ENCODE results near the gene AIM2. TPM values are rescaled to one million over a fixed set of nuclear protein-coding genes. Genes with fewer than 3 reads are reported as not detected.
"Not testable (repeated sequence)": the region's sequence is repeated elsewhere in the genome, so short reads cannot be mapped to it uniquely, and the experiment has no call there.

AIM2 gene
- total RNA-seq, 1 donor: under 0.01 TPM

DNA sequence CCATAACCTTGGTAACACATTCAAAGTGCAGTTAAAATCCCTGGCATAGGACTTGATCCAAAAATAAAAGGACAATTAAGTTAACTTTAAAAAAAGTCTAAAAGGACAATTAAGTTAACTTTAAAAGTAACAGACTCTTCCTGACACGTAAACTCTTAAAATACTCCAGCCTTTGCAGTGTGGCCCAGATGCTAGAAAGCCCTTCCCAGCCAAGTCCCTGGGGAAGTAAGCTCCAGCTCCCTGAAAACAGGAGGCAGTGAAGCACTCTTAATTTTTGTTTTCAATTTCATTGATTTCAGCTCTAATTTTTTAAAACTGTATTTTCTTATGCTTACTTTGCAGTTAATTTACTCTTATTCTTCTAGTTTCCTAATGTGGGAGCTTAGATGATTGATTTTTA lies 5.1 kb upstream of the AIM2 start:
- DNase-seq (ENCODE audit: low read depth in 2 of 3, low spot score in 2 of 3): no peak

DNA sequence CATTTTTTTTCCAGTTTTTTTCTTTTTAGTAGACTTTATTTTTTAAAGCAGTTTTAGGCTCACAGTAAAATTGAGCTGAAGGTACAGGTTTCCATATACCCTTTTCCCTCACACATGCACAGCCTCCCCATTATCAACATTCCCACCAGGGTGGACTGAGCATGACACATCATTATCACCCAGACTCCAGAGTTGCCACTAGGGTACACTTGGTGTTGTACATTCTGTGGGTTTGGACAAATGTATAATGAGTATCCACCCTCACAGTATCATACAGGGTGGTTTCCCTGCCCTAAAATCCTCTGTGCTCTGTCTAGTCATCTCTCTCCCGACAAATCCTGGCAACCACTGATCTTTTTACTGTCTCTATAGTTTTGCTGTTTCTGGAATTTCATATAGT lies 3.0 kb upstream of the AIM2 start:
- no peak for DNase-seq (ENCODE audit: low read depth in 2 of 3, low spot score in 2 of 3)

DNA sequence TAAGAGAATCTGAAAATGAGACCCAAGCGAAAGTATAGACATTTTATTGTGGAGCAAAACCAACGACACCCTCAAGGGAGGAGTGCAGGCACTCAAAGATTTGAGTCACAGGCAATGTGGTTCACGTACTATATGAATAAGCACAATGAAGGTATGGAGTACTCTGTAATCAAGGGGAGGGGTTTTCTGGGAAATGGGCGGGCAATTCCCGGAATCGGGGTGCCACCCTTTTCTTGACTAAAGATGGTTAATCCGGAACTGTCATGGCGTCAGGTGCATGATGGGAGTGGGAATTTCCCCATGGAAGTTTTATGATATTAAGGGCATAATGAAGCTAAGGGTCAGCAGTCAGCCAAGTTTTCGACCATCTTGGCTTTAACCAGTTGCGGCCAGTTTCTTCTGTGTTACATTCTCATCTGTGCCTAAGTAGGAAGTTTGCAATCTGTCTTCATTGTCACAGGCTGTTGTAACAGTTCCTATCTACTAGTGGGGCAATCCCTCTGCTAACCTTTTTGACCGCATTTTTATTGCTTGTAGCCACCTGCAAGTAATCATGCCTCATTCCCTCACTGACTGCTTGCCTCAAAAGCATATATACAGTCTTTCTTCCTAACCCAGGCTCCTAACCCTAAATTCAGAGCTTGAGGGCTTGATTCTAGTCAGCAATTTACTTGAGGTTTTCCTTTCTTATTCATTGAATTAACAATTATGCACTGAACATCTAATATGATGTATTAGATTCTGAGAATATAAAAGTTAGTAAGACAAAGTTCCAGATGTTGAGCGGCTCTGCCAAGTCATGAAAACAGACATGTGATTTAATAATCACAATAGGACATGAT lies 775 bp upstream of the AIM2 start:
- peak in 1 of 3 donors; percentile 59 for DNase-seq (ENCODE audit: low read depth in 2 of 3, low spot score in 2 of 3)

DNA sequence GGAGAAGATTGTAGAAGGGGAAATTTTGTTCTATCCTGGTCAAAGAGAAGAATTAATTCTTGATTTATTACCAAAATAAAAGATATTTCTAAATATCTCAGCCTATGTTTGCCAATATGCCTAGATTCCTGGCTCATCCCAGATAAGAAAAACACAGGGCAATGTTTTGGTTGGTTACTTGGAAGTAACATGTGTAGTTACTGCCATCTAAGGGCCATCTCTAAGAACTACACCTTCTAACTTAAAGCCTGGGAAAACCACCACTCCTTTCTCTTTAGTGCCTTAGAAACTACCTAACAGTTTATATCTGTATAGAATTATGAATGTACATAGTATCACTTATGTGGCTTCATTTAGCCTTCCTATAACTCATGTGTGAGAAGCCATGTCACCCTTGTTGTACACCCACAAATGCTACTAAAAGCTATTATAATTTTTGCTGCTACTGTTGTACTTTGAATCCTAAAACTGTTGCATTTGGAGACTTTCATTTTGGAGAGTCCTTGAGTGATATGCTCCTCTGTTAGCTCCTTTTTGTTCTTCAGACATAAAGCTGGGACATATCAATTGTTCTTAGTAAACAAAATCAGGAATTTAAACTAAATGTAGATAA lies 4.5 kb downstream of the AIM2 start:
- DNase-seq (ENCODE audit: low read depth in 2 of 3, low spot score in 2 of 3): peak in 1 of 3 donors; percentile 57

DNA sequence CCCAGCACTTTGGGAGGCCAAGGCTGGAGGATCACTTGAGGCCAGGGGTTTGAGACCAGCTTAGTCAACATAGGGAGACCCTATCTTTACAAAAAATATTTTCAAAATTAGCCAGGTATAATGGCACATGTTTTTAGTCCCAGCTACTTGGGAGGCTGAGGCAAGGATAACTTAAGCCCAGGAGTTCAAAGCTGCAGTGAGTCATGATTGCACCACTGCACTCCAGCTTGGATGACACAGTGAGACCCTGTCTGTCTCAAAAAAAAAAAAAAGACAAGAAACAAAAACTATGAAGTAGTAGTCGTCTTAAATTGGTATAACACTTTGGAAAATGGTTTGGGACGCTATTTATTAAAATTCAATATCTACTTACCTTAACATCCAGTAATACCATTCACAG lies 7.7 kb downstream of the AIM2 start:
- no peak for DNase-seq (ENCODE audit: low read depth in 2 of 3, low spot score in 2 of 3)

DNA sequence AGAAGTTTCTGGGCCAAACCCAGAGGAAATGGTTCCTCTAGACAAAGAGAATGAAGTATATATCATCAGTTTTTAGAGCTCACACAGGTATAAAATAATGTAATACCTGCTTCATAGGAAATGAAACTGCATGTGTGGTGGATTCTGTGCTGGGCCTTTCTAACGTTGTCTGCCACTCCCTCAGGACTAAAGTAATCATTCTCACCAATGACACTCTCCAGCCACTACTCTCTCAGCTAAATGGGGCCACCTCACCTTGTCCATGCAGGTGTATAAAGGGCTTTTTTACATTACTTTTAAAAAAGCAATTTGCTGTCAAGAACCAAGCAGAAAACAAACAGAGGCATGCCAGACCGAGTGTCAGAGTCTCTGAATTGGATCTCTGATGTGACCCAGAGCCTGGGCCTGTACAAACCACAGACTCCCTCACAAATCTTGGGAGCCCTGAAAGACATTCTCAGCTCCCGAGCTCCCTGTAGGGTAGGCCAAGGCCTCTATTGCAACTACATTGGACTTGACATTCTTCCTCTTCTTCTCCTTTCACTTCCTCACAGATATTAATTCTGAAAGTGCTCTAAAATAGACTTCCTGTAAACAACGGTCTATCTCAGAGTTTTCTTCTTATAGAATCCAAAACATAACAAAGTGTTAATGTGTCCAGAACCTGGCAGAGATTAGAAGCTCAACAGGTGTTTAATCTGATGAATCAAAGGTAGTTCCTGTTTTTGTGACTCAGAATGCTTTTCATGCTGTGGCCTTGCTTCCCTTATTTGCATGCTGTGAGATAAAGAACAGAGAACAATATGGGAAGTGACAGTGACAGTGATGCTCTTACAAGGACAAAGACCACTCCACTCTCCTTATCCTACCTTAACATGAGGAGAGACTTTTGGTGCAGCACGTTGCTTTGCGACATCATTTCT lies 8.6 kb downstream of the AIM2 start:
- peak in 2 of 3 donors; percentile 71 to 86 for DNase-seq (ENCODE audit: low read depth in 2 of 3, low spot score in 2 of 3)

DNA sequence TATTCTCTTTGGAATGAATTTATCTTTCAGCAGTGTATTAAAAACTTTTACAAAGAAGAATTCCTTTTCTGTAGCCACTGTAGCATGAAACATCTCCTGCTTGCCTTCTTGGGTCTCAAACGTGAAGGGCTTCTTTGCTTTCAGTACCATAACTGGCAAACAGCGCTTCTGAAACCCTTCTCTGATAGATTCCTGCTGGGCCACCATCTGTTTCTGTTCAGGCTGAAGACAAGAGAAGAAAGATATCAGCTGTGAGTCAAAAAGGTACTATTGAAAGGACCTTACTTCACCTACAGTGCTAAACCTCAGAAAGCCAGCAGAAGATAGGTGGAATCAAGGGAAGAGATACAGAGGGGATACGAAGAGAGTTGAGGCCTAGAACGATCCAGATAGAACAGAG lies 10.5 kb downstream of the AIM2 start:
- DNase-seq (ENCODE audit: low read depth in 2 of 3, low spot score in 2 of 3): no peak

DNA sequence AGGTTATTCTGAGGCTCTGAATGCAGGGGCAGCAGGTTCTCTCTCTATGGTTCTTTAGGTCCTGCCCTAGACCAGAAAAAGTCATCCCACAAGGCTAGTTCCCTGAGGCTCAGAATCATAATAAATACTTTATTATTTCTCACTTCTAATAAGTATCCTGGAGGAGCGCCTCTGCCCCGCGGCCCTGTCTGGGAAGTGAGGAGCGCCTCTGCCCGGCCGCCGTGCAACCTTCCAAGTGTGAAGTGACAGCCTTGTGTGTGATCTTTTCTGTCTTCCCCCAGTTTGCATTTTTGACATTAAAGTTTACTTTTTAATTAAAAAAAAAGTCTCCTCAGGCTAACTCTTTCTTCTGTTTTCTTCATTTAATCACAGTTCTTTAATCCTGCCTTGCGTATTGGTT lies 11.5 kb downstream of the AIM2 start:
- no peak for DNase-seq (ENCODE audit: low read depth in 2 of 3, low spot score in 2 of 3)

DNA sequence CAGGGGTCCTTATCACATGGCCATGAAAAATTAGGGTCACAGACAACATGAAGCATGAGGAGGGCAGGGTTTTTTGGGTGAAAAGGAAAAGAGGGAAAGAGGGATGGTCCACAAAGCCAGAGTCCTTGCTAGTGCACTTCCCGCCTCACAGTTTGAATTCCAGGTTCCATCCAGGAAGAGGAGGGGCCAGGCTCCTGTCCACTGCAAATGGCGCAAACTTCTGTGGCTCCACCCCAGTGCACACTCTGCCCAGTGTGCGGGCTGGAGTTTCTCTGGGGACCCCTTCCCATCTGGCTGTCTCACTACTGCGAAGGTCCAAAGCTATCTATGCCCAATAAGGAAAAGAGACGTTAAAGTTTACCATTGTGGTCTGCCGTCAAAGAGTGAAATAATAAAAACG lies 17.8 kb downstream of the AIM2 start:
- no peak for DNase-seq (ENCODE audit: low read depth in 2 of 3, low spot score in 2 of 3)

DNA sequence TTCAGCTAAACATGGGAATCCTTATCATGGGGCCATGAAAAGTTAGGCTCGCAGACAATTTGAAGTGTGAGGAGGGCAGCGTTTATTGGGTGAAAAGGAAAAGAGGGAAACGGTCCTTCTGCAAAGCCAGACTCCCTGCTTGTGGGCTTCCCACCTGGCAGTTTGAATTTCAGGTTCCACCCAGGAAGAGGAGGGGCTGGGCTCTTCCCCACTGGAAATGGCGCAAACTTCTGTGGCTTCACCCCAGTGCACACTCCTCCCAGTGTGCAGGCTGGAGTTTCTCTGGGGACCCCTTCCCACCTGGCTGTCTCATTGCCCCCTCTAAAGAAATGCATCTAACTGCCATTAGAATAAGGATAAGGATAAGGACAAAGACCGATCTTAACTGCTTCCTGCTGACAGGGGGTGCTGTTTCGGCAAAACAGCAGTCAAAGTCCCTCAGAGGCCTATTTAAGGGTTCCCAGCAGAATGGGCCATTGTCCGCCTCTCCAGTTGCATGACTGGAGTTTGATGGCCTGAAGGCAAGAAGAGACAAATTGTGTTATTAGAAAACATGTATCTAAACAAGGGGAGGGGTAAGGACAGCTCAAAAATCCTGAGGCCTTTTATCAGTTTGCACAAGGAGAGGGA lies 20.4 kb downstream of the AIM2 start:
- no peak for DNase-seq (ENCODE audit: low read depth in 2 of 3, low spot score in 2 of 3)

DNA sequence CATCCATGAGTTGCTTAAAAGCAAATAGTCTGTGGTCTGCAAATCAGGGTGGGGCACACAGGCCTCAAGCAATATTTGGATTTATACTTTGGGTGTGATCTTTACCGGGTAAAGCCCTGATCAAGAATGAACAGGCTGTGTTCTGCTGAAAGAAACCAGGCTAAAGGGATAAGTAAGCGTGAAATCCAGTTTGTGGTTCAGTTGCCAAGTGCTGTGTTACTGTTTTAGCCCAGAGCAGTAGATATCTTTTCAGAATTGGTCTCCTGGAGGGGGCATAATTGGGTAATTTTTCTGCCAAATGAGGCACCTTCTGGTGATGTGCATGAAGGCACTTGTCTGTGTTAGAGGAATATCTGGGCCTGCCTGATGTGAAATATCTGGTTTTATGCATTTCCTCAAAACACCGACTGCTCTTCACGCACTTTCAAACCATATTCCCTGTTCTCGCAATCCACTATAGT lies 21.4 kb downstream of the AIM2 start:
- DNase-seq (ENCODE audit: low read depth in 2 of 3, low spot score in 2 of 3): peak in 1 of 3 donors; percentile 27

DNA sequence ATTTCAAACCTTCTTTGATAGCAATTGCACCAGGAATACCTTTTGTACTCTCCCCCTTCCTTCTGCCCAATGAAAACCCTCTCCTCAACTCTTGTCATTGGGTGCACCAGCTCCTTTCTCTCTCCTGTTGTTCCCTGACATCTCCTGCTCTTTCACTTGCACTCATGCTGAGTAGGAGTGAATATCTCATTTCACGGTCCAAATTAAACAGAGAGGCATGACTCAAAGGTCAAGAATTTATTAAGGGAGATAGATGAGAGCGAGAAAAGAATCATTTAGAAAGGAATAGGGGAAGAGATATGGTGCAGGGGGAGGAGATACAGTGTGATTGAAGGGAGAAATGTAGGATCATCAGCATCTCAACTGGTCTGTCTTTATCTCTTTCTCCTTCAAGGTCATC lies 22.1 kb downstream of the AIM2 start:
- no peak for DNase-seq (ENCODE audit: low read depth in 2 of 3, low spot score in 2 of 3)

DNA sequence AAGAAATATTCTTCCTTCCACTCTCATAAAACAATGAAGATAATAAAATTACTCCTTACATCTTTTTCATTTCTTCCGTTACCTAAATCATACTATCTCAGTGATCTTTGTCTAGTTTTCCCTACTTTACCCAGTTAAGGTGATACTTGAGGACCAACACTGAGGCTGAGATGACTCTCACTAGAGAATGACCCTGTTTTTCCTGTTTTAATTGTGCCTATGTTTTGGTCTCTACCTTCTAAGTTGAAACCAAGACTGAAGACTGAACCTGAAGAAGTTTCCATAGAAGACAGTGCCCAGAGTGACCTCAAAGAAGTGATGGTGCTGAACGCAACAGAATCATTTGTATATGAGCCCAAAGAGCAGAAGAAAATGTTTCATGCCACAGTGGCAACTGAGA lies 25.1 kb downstream of the AIM2 start:
- no peak for DNase-seq (ENCODE audit: low read depth in 2 of 3, low spot score in 2 of 3)

DNA sequence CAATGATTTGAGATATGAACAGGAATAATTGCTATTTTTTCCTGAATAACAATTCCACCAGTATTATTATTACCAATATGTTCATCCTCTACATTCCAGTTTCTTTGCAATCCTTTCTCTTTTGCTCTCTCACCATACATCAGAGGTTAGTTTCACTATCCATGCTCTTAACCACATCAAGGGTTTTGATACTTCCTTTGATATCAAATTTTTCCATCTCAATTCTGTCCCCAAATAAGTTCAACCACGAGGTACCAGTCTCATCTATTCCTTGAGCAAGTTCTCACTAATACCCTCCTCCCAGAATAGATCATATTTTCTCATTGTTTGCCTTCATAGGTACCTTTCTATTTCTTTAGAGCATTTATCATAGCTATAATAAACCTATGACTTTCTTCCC lies 30.1 kb downstream of the AIM2 start:
- DNase-seq (ENCODE audit: low read depth in 2 of 3, low spot score in 2 of 3): not testable (repeated sequence)

DNA sequence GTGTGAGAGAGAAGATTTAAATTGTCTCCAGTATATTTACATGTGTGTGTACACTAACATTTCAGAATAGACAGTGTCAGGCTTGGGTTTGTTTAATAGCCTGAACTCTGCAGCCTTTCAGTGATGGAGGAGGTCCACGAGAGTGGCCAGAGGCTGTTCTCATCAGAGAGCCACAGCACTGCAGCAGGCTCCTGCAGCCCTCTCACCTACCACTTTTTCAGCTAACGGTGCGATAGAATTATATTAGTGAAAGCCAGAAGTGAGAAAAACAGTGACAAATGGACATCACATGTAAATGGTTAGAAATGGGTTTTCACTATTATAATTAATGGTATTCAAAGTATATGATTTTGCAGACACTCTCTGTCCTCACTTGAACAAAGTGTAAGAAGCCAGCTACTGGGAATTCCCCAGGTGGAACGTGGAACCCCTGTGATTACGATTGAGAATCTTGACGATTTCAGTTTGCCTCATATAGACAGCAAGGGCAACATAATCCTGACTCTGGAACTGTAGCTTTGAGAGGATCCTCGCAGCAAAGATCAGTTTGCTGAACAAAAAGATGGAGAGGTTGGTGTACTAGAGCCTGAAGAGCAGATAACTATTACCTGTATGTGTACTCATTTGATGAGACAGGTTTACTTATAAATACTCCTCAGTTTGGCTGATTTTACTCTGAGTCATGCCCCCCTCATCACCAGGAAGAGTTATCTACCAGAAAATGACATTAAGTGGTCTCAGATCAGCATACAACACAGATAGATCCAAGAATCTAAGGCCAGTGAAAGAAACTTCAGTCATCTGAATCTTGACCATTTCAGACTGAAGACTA lies 35.5 kb downstream of the AIM2 start:
- DNase-seq (ENCODE audit: low read depth in 2 of 3, low spot score in 2 of 3): no peak

DNA sequence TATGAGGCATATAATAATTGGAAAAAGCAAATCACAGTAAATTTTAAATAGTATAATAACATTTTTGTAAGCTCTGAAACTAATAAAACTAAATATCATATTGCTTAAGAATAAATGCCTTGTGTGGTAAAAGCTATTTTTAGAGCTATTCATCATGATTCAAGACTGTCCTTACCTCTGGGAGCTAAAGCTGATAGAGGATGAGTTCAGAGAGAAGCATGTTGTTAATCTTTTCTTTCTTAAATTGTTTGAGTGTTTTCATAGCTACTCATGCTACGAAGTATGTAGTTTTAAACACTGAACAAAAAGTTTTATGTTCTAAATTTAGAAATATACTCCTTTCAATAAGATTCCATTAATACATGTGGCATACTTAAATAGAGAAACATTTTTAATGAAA lies 36.4 kb downstream of the AIM2 start:
- no peak for DNase-seq (ENCODE audit: low read depth in 2 of 3, low spot score in 2 of 3)

DNA sequence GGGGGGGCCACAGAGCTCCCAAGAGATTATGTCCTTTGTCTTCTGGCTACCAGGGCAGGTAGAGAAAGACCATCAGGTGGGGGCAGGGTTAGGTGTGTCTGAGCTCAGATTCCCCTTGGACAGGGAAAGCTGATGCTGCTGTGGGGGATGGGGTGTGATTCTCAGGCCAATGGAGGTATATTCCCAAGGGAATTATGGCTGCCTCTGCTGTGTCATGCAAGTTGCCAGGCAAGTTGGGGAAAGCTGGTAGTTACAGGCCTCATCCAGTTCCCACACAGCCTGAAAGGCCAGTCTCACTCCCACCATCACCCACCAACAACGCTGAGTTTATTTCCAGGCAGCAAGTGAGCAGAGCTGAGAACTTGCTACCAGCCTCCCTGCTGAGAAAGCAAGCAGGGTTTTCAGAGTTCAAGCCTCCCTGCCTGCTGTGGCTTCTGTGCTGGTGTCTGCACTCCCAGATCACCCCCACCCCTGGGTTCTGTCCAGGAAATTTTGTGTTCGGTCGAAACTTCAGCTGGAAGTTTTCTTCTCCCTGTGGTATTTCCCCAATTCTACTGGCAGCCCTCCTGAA lies 45.6 kb downstream of the AIM2 start:
- DNase-seq (ENCODE audit: low read depth in 2 of 3, low spot score in 2 of 3): no peak

DNA sequence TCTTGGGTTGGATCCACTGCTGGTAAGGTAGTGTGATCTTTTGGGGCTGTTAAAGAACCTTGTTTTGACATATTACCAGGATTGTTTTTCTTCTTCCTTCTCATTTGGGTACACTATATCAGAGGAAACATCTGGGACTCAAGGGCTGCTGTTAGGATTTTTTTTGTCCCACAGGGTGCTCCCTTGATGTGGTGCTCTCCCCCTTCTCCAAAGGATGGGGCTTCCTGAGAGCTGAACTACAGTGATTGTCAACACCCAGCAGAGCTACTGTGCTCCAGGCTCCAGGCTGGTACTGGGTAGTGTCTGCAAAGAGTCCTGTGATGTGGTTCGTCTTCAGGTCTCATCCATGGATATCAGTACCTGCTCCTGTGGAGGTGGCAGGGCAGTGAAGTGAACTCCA lies 46.3 kb downstream of the AIM2 start:
- peak in 1 of 3 donors; percentile 30 for DNase-seq (ENCODE audit: low read depth in 2 of 3, low spot score in 2 of 3)

DNA sequence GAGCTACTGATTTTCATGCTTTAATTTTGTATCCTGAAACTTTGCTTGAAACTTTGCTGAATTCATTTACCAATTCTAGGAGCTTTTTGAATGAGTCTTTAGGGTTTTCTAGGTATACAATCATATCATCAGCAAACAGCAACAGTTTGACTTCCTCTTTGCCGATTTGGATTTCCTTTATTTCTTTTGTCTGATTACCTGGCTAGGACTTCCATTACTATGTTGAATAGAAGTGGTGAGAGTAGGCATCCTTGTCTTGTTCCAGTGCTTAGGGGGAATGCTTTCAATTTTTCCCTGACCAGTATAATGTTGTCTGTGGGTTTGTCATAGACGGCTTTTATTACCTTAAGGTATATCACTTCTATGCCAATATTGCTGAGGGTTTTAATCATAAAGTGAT lies 49.7 kb downstream of the AIM2 start:
- DNase-seq (ENCODE audit: low read depth in 2 of 3, low spot score in 2 of 3): peak in 1 of 3 donors; percentile 21

DNA sequence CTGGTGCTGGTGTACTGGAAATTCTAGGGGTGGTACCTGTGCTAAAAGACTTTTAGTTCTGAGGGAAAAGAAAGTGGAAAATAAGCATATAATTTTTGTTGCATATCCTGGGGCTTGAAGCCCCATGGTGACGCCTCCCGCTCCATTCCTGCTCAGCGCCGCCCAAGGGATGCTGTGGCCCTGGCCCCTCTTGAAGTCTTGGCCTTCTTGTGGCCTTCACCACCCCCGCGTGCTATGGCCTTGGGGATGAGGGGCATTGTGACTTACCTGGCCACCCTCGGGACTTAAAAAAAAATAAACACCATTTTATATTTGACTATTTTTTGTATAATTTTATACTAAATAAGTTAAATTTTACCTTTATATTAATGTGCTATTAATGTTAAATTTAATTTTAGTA lies 51.5 kb downstream of the AIM2 start:
- DNase-seq (ENCODE audit: low read depth in 2 of 3, low spot score in 2 of 3): no peak
